HG03558 (cell line): Measurements from ENCODE around the gene RPTOR.
"Not testable (repeated sequence)": the region's sequence is repeated elsewhere in the genome, so short reads cannot be mapped to it uniquely, and the experiment has no call there.

Experiments
- ATAC-seq: cut with Tn5 transposase; IDR thresholded peaks from one replicate; pipeline ENCODE4 v1.9.1; 2021; ENCODE audit warnings: moderate number of reproducible peaks; ENCODE audit not compliant: unreplicated experiment; ENCODE audit errors: extremely low read depth

The RPTOR gene

DNA sequence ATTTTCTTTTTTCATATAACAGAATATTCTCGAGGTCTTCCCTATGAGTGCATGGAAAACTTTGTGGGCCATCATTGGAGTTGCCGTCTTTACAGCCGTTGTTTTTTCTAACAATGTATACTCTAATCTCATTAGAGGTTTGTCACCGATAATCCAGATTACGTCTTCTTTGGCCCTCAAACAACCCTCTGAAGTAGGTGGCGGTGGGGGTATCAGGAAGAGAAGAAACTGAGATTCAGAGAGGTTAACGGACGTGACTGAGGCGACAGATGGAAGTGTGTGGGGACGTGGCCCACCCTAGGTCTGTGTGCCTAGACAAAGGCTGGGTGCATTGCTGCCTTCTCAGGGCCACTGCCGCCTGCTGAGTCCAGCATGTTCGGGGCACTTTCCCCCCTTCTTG lies 63.7 kb downstream of the RPTOR start:
- no peak for ATAC-seq

DNA sequence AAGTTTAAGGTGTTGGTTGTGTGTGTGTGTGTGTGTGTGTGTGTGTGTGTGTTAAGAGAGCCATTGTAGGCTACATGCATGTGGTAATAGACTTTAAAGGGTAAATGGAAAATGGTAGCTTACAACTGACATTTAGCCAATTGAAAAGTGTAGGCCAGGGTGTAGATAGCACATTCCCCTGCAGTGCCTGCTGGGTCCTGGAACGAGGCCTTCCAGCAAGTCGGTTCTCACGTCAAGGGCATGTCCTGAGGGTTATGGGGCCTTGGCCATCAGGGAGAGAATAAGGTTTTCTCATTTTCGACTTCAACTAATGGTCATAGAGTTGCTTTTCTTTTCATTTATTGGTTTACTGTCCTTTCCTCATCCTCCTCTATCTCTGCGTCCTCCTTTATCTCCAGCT lies 65.1 kb downstream of the RPTOR start:
- ATAC-seq: no peak

DNA sequence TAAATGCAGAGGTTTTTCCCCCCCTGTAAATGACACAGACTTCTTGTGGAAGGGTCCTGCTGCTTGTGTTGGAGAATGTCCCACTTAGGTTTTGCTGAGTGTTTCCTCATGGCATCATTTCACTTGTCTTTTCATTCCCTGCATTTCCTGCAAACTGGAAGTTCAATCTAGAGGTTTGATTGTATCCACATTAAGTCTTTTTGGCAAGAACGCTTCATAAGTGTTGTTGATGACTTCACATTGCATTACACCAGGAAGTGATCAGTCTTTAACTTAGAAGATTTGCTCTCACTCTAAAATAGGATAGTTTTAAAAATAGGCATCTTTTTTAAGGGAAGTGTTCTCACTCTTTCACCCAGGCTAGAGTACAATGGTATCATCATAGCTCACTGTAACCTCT lies 67.2 kb downstream of the RPTOR start:
- ATAC-seq: no peak

DNA sequence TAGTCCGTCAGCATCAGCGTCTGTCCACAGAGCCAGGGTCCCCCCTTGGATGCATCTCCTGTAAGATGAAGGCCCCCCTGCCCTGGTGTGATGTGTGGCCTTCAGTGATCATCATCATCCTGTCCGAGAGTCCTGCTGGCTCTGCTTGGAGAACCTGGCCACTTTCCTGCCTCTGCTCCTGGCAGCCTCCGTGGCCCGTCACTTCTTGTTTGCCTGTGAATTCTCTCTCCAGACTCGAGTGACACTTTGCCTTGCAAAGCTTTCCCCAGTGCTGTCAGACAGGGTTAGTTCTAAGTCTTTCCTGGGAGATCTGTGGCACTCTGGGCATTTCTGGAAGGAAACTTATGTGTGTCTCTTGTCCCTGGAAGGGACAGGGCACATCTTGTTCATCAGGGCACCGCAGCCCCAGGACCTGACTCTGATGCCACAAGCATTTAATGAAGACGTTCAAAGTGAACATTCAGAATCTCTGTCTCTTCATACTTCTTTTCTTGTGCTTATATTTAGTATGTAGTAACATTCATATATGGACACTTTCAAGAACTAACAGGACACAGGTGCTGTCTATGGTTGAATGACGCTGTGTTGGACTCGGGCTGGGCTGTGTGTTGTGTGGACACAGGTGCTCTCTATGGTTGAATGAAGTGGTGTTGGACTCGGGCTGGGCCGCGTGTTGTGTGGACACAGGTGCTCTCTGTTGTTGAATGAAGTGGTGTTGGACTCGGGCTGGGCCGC lies 68.5 kb downstream of the RPTOR start:
- no peak for ATAC-seq

DNA sequence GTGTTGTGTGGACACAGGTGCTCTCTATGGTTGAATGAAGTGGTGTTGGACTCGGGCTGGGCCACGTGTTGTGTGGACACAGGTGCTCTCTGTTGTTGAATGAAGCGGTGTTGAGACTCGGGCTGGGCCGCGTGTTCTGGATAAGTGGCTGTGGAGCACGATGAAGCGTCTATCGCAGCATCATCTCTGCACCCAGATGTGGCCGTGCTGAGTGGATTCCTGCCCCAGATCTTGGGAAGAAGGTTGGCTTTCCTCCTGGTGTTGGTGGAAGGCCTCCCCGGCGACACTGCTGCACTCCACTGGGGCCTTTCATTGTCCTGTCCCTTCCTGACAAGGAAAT lies 69.1 kb downstream of the RPTOR start:
- no peak for ATAC-seq

DNA sequence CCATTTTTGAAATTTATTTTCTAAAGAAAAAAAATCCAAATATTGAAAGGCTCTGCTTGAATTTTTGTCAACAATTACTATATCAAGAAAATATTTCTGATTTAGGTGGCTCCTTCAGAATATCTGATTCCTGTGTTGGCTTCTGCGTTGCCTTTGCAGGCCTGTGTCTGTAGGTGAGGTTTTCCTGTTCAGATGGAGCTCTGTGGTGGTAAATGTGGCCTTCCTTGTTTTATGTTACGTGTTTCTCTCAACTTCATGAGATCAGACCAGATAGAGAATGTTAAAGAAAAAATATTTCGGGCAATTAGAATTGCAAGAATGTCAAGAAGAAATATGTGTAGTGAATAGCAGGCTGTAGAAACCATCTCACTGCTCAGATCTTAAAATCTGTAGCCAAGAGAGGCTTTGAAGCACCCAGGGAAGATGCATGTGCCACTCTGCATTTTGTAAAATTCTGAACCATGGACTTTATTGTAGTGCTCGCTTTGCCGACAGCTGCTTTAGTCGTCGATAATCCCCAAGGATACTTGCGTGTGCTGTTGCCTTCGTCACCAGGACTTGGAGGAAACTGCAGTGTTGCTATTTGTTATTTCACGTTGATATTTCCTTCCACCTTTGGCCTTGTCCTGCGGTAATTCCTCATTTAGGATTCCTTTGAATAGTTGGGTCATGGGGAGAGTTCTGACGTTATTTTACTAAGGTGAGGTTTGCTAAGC lies 69.9 kb downstream of the RPTOR start:
- ATAC-seq: no peak

DNA sequence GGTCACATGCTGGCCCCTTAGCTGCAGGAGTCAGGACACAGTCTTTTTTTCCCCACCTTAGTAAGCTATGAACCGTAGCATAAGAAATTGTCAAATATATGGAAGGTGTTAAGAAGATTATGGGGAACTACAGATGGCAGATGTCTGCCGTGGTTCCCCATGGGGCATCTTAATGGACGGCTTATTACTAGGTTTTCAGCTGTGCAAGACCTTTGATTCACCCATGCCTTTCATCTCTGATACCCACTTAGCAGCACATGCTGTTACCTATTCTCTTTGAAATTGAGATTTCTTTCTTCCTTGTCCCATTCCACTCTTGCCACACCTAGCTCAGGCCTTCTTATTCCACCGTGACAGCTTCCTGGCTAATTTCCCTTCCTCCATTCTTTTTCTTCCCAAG lies 70.7 kb downstream of the RPTOR start:
- no peak for ATAC-seq

DNA sequence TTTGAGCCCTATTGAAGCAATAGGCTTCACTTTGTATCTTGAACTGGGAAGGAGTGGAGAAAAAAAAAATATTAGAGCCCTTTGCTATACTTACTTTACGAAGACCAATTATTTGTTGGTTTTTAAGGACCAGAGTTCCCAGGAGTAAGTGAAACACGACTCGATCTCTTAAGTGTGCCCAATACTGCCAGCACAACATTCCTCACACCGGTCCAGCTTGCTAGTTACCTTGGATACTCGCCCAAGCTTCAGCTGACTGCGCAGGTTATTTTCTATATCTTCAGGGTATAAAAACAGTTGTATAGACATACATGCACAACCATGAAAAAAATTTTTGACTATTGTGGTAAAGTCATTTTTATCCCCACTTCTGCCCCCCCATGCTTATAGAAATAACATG lies 72.1 kb downstream of the RPTOR start:
- ATAC-seq: no peak

DNA sequence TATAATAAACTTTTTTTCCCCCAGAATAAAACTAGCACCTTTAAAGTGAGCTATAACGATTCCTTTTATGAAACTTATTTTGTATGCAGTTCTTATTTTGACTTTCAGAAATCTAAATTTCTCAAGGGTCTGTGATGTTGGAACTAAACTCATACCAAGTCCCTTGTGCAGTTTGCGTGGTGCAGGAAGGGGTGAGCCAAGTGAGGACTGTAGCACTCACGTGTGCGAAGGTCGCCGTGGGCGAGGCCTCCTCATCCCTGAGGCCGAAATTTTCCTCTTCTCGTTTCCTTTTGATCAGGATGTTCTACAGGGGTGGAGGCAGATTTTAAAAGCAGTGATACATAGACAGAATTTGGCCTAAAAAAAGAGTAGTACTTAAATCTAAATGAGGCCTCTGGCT lies 73.7 kb downstream of the RPTOR start:
- no peak for ATAC-seq

DNA sequence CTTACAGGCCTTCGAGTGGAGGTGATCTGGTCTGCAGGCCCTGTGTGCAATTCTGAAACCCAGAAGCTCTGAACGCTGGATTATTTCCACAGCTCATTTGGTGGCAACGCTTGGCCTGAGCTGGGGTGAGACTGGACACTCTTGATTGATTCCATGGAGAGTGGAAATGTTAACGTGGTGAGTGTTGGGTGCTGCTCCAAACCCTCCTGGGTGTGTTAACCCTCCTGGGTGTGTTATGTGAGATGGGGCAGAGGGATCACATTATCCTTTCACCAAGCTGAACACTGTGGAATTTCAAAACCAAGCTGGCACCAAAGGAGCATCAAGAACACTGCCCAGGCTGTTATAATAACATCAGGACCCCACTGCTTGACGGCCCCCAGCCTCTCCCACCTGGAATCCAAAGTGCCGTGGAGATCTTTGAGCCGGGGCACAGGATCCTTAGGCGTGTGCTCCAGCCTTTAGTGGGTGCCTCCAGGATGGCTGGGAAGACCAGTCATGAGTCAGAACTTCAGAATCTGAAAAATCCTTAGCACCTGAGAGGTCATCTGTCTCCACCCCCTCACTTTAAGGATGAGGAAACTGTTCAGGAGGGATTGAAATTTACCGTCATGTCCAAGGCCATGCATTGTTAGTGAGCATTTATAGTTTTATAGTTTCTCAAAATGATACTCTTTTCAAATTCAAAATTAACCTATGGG lies 75.0 kb downstream of the RPTOR start:
- no peak for ATAC-seq

DNA sequence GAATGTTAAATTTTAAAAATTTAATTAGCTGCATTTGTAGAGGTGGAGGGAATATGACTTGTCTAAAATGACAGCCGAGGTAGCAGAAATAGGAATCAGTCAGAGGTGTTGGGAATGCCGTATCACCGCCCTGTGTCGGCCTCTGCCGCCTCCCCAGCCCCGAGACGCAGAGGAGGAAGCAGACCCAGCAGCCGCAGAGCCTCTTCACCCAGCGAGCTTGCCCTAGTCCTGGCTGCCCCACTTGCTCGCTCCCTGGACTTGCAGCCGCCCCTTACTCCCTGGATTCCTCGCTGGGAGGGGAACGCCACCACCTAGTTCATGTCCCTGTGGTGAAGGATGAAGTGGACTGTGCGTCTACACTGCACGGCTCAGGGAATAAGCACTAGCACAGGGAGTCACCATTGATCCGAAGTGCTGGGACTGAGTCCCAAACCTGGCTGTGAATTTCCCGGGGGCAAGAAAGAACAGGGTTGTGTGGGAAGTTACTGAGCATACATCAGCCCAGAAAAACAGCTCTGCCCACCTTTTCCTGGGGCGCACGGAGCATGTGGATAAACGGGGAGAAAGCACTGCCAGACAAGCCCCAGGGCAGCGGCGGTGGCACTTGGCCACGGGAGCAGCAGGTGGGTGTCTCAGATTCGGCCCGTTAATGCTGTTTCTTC lies 76.8 kb downstream of the RPTOR start:
- ATAC-seq: no peak

DNA sequence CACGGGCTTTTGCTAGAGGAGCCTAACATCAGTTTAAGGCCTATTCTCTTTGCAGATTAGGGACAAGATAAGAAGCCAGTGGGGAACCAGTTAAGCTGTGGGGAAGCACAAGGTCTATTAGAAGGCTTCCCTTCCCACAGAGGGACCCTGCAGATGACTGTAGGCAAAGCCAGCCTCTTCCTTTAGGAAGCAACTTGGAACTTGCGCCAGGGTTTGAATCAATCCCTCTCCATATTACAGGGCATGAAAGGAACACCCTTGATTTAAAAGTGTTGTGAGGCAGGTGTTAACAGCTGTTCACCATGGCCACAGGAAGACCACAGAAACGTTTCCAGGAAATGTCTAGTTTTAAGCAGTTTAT lies 77.3 kb downstream of the RPTOR start:
- ATAC-seq: no peak

DNA sequence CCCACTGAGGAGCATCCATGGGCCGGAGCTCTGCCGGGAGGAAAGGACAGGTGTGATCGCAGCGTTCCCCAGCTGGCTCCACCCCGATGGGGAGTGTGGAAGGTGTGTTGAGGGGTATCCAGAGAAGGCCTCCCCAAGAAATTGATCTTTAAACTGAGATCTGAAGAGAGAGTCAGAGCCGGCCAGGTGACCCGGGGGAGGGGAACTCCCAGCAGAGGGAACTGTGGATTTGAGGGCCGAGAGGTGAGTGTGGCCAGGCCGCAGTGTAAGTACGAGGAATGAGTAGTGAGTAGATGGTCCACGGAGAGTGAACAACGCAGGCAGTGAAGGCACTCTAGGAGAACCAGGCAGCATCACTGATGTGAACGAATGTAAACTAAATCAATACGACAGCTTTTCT lies 80.2 kb downstream of the RPTOR start:
- no peak for ATAC-seq

DNA sequence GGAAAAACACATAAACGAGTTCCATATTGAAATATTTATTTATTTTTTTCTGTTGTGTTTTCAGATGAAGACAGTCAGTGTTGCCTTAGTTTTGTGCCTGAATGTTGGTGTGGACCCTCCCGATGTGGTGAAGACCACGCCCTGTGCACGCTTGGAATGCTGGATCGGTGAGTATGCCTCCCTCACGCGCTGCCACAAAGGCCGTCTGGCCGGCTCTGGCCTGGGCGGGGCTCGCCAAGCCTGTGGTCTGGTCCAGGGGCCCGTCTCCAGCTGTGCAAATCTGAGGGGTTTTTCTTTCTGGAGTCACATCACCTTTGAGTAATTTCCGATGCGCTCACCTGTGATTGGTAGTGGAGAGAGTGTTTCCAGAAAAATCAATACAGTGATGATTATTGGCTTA lies 81.0 kb downstream of the RPTOR start:
- no peak for ATAC-seq

DNA sequence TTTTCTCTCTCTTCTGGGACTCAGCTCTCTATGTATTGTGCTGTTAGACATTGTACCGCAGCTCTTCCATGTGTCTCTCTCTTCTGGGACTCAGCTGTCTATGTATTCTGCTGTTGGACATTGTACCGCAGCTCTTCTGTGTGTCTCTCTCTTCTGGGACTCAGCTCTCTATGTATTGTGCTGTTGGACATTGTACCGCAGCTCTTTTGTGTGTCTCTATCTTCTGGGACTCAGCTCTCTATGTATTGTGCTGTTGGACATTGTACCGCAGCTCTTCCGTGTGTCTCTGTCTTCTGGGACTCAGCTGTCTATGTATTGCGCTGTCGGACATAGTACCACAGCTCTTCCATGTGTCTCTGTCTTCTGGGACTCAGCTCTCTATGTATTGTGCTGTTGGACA lies 84.2 kb downstream of the RPTOR start:
- ATAC-seq: not testable (repeated sequence)

DNA sequence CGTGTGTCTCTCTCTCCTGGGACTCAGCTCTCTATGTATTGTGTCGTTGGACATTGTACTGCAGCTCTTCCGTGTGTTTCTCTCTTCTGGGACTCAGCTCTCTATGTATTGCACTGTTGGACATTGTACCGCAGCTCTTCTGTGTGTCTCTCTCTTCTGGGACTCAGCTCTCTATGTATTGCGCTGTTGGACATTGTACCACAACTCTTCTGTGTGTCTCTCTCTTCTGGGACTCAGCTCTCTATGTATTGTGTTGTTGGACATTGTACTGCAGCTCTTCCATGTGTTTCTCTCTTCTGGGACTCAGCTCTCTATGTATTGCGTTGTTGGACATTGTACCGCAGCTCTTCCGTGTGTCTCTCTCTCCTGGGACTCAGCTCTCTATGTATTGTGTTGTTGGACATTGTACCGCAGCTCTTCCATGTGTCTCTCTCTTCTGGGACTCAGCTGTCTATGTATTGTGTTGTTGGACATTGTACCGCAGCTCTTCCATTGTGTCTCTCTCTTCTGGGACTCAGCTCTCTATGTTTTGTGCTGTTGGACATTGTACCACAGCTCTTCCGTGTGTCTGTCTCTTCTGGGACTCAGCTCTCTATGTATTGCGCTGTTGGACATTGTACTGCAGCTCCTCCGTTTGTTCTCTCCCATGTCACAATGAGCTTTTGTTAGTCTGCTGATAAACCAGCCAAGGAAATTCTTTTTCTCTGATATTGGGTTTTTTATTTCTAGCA lies 84.8 kb downstream of the RPTOR start:
- ATAC-seq: no peak

DNA sequence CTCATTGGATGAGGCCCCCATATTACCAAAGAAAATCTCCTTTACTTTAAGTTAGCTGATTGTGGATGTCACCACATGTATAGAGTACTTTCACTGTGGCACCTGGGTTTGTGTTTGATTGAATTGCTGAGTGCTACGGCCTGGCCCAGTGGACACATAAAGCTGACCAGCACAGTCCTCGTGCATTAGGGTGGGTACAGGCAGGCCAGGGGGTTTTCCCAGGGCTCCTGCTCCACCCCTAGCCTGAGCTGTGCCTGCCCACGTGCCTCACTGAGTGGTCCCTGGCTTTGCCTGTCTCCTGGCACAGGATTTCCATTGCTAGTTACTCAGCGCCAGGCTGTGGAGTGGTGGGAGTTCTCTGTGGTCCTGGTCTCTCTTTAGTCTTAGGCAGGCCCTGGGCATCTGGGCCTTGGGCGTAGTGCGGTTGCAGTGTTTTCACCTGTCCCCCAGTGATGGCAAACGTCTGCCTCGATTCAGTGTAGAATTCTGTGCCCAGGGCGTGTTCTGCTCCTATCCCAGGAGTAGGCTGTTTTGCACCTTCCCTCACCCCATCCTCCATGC lies 86.0 kb downstream of the RPTOR start:
- no peak for ATAC-seq

DNA sequence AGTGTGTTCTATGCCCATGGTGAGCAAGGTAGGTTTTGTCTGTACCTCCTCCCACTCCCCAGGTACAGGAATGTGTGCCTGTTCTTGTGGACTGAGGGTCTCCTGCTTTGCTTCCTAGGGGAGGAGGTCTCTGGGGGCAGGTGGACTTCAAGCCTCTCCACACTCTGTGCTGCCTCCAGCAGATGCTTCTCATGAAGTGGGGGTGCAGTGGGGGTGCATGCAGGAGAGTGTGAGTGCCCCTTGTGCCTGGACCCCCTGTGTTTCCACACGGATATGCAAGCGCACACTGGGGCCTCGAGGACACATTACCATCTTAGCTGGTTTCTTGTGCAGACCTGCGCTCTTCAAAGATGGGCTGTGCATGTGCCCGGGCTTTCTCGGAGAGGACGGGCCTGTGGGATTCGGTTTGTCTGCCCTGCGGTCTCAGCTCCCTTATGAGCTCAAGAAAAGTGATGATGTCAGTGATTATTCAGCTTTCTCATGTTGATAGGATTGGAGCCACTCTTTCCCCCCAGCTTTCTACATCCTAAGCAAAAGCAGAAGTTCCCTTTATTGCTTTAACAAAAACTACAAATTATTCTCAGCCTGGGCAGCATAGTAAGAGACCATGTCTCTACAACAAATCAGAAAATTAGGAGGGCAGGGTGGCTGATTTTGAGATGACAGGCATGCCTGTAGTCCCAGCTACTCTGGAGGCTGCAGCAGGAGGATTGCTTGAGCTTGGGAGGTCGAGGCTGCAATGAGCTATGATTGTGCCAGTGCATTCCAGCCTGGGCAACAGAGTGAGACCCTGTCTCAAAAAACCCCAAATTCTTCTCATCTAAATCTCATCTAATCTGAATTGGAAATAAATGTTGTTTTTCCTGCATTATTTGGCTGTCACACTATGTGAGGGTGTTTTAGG lies 86.8 kb downstream of the RPTOR start:
- ATAC-seq: no peak

DNA sequence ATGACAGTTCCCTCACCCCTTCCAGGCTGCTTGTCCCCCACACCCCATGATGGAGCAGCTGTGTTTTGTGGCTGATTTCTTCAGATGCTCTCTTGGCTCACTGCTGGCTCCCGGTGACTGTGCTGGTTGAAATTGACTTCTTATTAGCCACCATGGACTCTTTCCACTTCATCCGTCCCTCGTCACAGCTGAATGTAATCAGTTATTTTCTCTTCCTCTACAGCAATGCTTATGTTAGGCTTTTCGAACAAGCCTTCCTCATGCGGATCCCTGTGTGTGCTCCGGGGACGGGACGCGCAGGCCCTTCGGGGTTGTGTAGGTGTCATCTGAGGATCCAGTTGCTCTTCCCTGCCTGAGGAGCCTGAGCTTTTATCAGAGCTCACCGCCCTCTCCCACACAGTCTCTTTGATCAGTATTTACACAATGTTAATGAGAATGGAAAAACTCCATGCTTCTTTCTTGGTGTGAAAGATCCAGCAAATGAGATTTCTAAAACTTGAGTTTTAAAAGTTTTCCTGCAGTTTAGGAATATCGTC lies 87.5 kb downstream of the RPTOR start:
- ATAC-seq: no peak
